Sigmoid colon (tissue), 4 donors: ENCODE data around the gene PCID2.

Source experiments
- CTCF ChIP-seq, 4 experiments: fragments of 450-650 bp in 3 of 4; fragments of 200-600 bp in 1 of 4; IDR thresholded peaks; one replicate each; pipeline ENCODE4 v1.5.1; 2016 to 2019; ENCODE audit warnings: antibody characterized with exemption in 4 of 4, mild to moderate bottlenecking in 3 of 4, moderate library complexity in 2 of 4
- EP300 ChIP-seq, 4 donors: sonication (generic); formaldehyde crosslinking; IDR thresholded peaks; one replicate each; pipeline ENCODE4 v1.6.1; 2017; ENCODE audit warnings: antibody characterized with exemption in 4 of 4
- POLR2AphosphoS5 ChIP-seq, 4 donors: sonication (generic); formaldehyde crosslinking; IDR thresholded peaks; one replicate each; pipeline ENCODE4 v1.6.1; 2017; ENCODE audit warnings: antibody characterized with exemption in 4 of 4

DNA sequence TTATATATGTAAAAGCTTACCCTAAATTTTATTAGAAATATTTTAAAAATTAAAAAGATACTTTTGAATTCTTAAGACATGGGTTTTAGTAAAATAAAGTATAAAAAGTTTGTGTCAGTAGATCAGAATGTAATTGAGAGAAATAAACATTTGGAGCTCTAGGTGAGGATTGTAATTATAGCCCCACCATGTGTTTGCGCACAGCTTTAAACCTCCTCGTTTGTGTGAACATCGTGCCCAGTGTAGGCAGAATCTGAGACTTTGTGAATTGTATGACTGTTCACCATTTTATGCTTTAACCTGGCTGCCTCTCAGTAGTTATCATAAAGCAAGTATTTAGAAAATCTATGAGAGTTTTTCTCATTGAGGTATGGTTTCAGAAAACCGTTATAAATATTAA is 30.1 kb upstream of the PCID2 start:
- TF ChIP-seq CTCF (IDR thresholded peaks at IDR 0.05) (no peak), EP300 (IDR thresholded peaks at IDR 0.05) (no peak), POLR2AphosphoS5 (IDR thresholded peaks at IDR 0.05) (no peak)
